ENCODE results near the gene MYO9A.

MYO9A gene

DNA sequence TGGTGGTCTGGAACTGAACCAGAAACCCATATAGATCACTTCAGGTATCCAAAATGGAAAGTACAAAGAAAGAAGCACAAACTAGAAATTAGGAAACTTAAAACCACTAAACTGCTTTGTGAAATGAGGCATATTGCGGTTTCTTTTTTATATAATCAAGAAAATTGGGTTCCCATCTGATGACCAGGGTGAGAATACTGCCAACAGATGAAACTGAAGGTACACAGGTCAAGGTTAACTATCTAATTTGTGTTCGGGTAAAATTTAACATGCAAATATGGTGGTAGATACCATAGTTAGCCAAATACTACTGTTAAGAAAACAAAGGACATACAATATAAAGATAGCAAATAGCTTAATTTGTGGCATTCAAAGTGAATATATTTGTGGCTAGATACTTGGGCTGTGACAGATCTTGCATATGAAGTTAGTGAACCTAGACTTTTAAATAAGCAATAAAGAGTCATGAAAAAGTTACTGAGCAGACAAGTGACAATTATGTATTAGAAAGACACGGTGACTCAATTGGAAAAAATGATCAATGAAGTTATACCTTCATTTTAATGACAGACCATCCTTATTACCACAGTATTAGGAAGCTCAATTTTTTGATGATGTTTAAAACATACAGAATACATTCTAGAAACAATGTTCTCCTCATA, 180.2 kb downstream of the MYO9A start:
- H3K27ac ChIP-seq (ENCODE audit: low read depth in 2 of 2, low read length in 2 of 2) = no peak overlapping the region
- H3K36me3 ChIP-seq (ENCODE audit: control insufficient read depth in 2 of 2, insufficient read depth in 2 of 2, low read length in 2 of 2) = peaks cover 0 to 11% of the 10 kb centered on the region in 2 donors
- H3K27me3 ChIP-seq (ENCODE audit: control insufficient read depth in 2 of 2, insufficient read depth in 2 of 2, low read length in 2 of 2) = no peaks in the 10 kb centered on the region
- no peak overlapping the region for H3K4me3 ChIP-seq (ENCODE audit: low read length in 2 of 2)
- no peaks in the 10 kb centered on the region for H3K4me1 ChIP-seq (ENCODE audit: control insufficient read depth in 2 of 2, insufficient read depth in 2 of 2, low read length in 2 of 2)
- H3K9me3 ChIP-seq (ENCODE audit: control insufficient read depth in 2 of 2, low read length in 2 of 2) = no peaks in the 10 kb centered on the region
- H3K9ac ChIP-seq (ENCODE audit: low read depth in 1 of 2, low read length in 2 of 2) = no peak overlapping the region

DNA sequence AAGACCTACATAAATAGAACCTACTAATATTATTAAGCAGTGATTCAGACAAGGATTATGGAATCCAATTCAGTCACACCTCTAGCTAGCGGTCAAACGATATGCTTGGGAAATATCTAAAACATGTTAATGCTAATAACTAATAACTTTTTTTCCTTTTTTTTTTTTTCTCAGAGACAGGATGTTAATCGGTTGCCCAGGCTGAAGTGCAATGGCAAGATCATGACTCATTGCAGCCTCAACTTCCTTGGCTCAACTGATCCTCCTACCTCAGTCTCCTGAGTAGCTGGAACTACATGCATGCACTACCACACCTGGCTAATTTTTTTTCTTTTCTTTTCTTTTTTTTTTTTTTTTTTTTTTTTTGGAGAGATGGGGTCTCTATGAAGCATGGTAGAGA, 183.5 kb downstream of the MYO9A start:
- Histone ChIP-seq H3K4me1 (ENCODE audit: control insufficient read depth in 2 of 2, insufficient read depth in 2 of 2, low read length in 2 of 2) (no peaks in the 10 kb centered on the region), H3K27ac (ENCODE audit: low read depth in 2 of 2, low read length in 2 of 2) (no peak overlapping the region), H3K4me3 (ENCODE audit: low read length in 2 of 2) (no peak overlapping the region), H3K9me3 (ENCODE audit: control insufficient read depth in 2 of 2, low read length in 2 of 2) (peaks cover 0 to 6% of the 10 kb centered on the region in 2 donors), H3K36me3 (ENCODE audit: control insufficient read depth in 2 of 2, insufficient read depth in 2 of 2, low read length in 2 of 2) (peaks cover 11 to 15% of the 10 kb centered on the region in 2 donors), H3K9ac (ENCODE audit: low read depth in 1 of 2, low read length in 2 of 2) (no peak overlapping the region), H3K27me3 (ENCODE audit: control insufficient read depth in 2 of 2, insufficient read depth in 2 of 2, low read length in 2 of 2) (no peaks in the 10 kb centered on the region)

DNA sequence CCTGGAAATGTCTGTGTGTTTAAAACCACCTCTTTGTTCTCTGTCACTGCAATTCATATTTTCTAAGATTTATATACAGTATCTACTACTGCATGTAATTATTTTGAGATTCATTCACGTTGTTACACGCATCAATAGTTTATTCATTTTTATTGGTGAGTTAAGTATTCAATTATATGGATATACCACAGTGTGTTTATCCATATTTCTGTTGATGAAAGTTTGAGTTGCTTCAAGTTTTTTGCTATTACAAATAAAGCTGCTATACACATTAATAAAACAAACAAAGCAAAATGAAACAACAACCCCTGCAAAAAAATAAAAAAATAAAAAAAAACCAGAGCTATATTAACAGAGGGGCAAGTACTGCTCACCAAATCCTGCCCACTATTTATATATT, 185.3 kb downstream of the MYO9A start:
- Histone ChIP-seq H3K4me3 (ENCODE audit: low read length in 2 of 2) (no peak overlapping the region), H3K27ac (ENCODE audit: low read depth in 2 of 2, low read length in 2 of 2) (no peak overlapping the region), H3K36me3 (ENCODE audit: control insufficient read depth in 2 of 2, insufficient read depth in 2 of 2, low read length in 2 of 2) (peaks cover 11 to 15% of the 10 kb centered on the region in 2 donors), H3K9me3 (ENCODE audit: control insufficient read depth in 2 of 2, low read length in 2 of 2) (peaks cover 0 to 6% of the 10 kb centered on the region in 2 donors), H3K9ac (ENCODE audit: low read depth in 1 of 2, low read length in 2 of 2) (no peak overlapping the region), H3K4me1 (ENCODE audit: control insufficient read depth in 2 of 2, insufficient read depth in 2 of 2, low read length in 2 of 2) (no peaks in the 10 kb centered on the region), H3K27me3 (ENCODE audit: control insufficient read depth in 2 of 2, insufficient read depth in 2 of 2, low read length in 2 of 2) (no peaks in the 10 kb centered on the region)

DNA sequence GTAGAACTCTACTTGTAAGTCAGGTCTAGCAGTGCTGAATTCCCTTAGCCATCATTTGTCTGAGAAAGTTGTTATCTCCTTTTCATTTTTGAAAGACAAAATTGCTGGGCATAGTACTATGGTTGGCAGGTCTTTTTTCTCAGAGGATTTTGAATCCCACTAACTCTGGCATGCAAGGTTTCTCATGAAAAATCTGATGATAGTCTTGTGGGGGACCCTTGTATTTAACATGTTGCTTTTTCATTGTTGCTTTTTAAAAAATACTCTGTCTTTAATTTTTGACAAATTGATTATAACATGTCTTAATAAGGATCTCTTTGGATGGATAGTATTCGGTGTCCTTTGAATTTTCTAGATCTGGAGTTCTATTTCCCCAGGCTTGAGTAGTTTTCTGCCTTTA, 186.7 kb downstream of the MYO9A start:
- peaks cover 11 to 15% of the 10 kb centered on the region in 2 donors for H3K36me3 ChIP-seq (ENCODE audit: control insufficient read depth in 2 of 2, insufficient read depth in 2 of 2, low read length in 2 of 2)
- peaks cover 0 to 6% of the 10 kb centered on the region in 2 donors for H3K9me3 ChIP-seq (ENCODE audit: control insufficient read depth in 2 of 2, low read length in 2 of 2)
- no peak overlapping the region for H3K4me3 ChIP-seq (ENCODE audit: low read length in 2 of 2)
- no peaks in the 10 kb centered on the region for H3K27me3 ChIP-seq (ENCODE audit: control insufficient read depth in 2 of 2, insufficient read depth in 2 of 2, low read length in 2 of 2)
- no peaks in the 10 kb centered on the region for H3K4me1 ChIP-seq (ENCODE audit: control insufficient read depth in 2 of 2, insufficient read depth in 2 of 2, low read length in 2 of 2)
- H3K9ac ChIP-seq (ENCODE audit: low read depth in 1 of 2, low read length in 2 of 2) = no peak overlapping the region
- H3K27ac ChIP-seq (ENCODE audit: low read depth in 2 of 2, low read length in 2 of 2) = no peak overlapping the region

DNA sequence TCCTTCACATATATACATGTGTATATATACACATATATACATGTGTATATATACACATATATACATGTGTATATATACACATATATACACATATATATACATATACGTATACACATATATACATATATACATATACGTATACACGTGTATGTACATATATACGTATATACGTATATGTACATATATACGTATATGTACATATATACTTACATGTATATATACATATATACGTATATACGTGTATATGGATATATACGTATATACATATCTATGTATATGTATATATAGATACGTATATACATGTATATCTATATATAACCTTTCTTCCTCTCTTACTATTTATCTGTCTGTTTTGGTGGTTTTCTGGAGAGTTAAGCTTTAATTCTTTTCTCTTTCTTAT, 192.8 kb downstream of the MYO9A start:
- H3K4me3 ChIP-seq (ENCODE audit: low read length in 2 of 2) = no peak overlapping the region
- no peak overlapping the region for H3K9ac ChIP-seq (ENCODE audit: low read depth in 1 of 2, low read length in 2 of 2)
- no peaks in the 10 kb centered on the region for H3K9me3 ChIP-seq (ENCODE audit: control insufficient read depth in 2 of 2, low read length in 2 of 2)
- no peaks in the 10 kb centered on the region for H3K4me1 ChIP-seq (ENCODE audit: control insufficient read depth in 2 of 2, insufficient read depth in 2 of 2, low read length in 2 of 2)
- H3K27me3 ChIP-seq (ENCODE audit: control insufficient read depth in 2 of 2, insufficient read depth in 2 of 2, low read length in 2 of 2) = no peaks in the 10 kb centered on the region
- no peak overlapping the region for H3K27ac ChIP-seq (ENCODE audit: low read depth in 2 of 2, low read length in 2 of 2)
- H3K36me3 ChIP-seq (ENCODE audit: control insufficient read depth in 2 of 2, insufficient read depth in 2 of 2, low read length in 2 of 2) = peaks cover 2 to 4% of the 10 kb centered on the region in 2 donors

DNA sequence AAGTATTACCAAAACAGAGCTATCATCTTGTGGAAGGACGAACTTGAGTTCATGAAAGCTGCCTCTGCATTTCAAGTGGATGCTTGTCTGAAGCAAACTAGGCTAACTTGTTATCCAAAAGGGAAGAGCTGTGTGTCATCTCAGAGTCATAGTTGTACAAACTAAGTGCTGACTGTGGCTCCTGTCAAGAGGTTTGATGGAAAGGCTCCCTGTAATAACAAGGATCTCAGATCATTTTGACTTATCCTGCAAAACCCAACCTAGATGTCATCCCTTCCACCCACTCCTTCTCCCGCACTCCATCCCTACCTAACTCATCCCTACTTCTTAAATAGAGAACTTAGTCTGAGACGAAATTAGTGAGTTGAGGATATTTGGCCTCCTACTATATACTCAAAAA, 196.8 kb downstream of the MYO9A start:
- Histone ChIP-seq H3K27me3 (ENCODE audit: control insufficient read depth in 2 of 2, insufficient read depth in 2 of 2, low read length in 2 of 2) (no peaks in the 10 kb centered on the region), H3K27ac (ENCODE audit: low read depth in 2 of 2, low read length in 2 of 2) (no peak overlapping the region), H3K36me3 (ENCODE audit: control insufficient read depth in 2 of 2, insufficient read depth in 2 of 2, low read length in 2 of 2) (peaks cover 0 to 3% of the 10 kb centered on the region in 2 donors), H3K4me1 (ENCODE audit: control insufficient read depth in 2 of 2, insufficient read depth in 2 of 2, low read length in 2 of 2) (no peaks in the 10 kb centered on the region), H3K4me3 (ENCODE audit: low read length in 2 of 2) (no peak overlapping the region), H3K9me3 (ENCODE audit: control insufficient read depth in 2 of 2, low read length in 2 of 2) (no peaks in the 10 kb centered on the region), H3K9ac (ENCODE audit: low read depth in 1 of 2, low read length in 2 of 2) (no peak overlapping the region)

DNA sequence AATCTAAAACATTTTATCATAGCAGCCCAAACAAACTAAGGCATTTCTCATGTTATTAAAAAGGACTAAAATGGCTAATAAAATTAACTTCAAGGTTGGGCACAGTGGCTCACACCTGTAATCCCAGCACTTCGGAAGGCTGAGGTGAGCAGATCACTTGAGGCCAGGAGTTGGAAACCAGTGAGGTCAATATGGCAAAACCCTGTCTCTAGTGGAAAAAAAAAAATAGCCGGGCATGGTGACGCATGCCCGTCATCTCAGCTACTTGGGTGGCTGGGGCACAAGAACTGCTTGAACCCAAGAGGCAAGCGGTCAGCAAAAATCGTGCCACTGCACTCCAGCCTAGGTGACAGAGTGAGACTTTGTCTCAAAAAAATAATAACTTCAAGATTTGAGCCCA, 197.4 kb downstream of the MYO9A start:
- Histone ChIP-seq H3K4me1 (ENCODE audit: control insufficient read depth in 2 of 2, insufficient read depth in 2 of 2, low read length in 2 of 2) (no peaks in the 10 kb centered on the region), H3K9ac (ENCODE audit: low read depth in 1 of 2, low read length in 2 of 2) (no peak overlapping the region), H3K27ac (ENCODE audit: low read depth in 2 of 2, low read length in 2 of 2) (no peak overlapping the region)

DNA sequence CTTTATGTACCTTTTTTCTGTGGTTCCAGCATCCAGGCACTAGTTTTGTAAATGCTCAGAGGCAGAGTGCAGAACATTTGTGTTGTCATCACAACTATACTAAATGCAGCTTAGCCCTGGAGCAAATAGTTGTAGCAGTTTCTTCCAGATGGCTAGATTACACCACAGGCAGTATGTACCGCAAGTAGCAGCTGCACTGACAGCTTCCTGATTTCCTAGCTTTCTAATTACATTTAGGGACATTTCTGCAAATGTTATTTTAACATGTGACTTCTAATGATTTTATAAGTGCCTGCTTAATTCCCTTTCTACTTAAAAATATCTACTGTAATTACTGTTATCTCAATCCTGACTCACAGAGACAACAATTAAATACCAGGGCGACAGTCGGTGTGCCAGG, 201.1 kb downstream of the MYO9A start:
- Histone ChIP-seq H3K27me3 (ENCODE audit: control insufficient read depth in 2 of 2, insufficient read depth in 2 of 2, low read length in 2 of 2) (no peaks in the 10 kb centered on the region), H3K27ac (ENCODE audit: low read depth in 2 of 2, low read length in 2 of 2) (no peak overlapping the region), H3K9me3 (ENCODE audit: control insufficient read depth in 2 of 2, low read length in 2 of 2) (no peaks in the 10 kb centered on the region), H3K4me3 (ENCODE audit: low read length in 2 of 2) (no peak overlapping the region), H3K36me3 (ENCODE audit: control insufficient read depth in 2 of 2, insufficient read depth in 2 of 2, low read length in 2 of 2) (peaks cover 0 to 3% of the 10 kb centered on the region in 2 donors), H3K4me1 (ENCODE audit: control insufficient read depth in 2 of 2, insufficient read depth in 2 of 2, low read length in 2 of 2) (no peaks in the 10 kb centered on the region), H3K9ac (ENCODE audit: low read depth in 1 of 2, low read length in 2 of 2) (no peak overlapping the region)

More for the DNA sequence above, 197.4 kb downstream of the MYO9A start:
- Histone ChIP-seq H3K27me3 (ENCODE audit: control insufficient read depth in 2 of 2, insufficient read depth in 2 of 2, low read length in 2 of 2) (no peaks in the 10 kb centered on the region), H3K4me3 (ENCODE audit: low read length in 2 of 2) (no peak overlapping the region), H3K36me3 (ENCODE audit: control insufficient read depth in 2 of 2, insufficient read depth in 2 of 2, low read length in 2 of 2) (peaks cover 0 to 3% of the 10 kb centered on the region in 2 donors), H3K9me3 (ENCODE audit: control insufficient read depth in 2 of 2, low read length in 2 of 2) (no peaks in the 10 kb centered on the region)

DNA sequence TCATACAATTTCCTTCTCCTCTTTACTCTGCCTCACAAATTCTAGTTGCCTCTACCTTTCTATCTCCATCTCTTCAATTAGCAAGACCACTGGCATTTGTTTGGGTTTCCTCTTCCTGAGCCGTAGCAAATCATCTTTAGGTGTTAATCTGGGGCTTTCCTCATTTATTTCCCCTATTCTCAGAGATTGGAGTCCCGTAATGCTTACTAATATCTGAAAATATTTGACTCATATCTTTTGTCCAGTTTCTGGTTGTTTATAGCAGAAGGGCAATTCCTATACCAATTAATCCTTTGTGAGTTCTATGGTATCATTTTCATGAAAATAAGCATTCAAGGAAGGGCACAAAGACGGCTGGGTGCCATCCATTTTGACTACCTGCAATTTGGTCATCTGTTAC, 203.9 kb downstream of the MYO9A start:
- peaks cover 0 to 3% of the 10 kb centered on the region in 2 donors for H3K36me3 ChIP-seq (ENCODE audit: control insufficient read depth in 2 of 2, insufficient read depth in 2 of 2, low read length in 2 of 2)
- H3K9me3 ChIP-seq (ENCODE audit: control insufficient read depth in 2 of 2, low read length in 2 of 2) = no peaks in the 10 kb centered on the region
- H3K9ac ChIP-seq (ENCODE audit: low read depth in 1 of 2, low read length in 2 of 2) = no peak overlapping the region
- H3K27ac ChIP-seq (ENCODE audit: low read depth in 2 of 2, low read length in 2 of 2) = no peak overlapping the region
- no peaks in the 10 kb centered on the region for H3K27me3 ChIP-seq (ENCODE audit: control insufficient read depth in 2 of 2, insufficient read depth in 2 of 2, low read length in 2 of 2)
- H3K4me3 ChIP-seq (ENCODE audit: low read length in 2 of 2) = no peak overlapping the region
- no peaks in the 10 kb centered on the region for H3K4me1 ChIP-seq (ENCODE audit: control insufficient read depth in 2 of 2, insufficient read depth in 2 of 2, low read length in 2 of 2)

DNA sequence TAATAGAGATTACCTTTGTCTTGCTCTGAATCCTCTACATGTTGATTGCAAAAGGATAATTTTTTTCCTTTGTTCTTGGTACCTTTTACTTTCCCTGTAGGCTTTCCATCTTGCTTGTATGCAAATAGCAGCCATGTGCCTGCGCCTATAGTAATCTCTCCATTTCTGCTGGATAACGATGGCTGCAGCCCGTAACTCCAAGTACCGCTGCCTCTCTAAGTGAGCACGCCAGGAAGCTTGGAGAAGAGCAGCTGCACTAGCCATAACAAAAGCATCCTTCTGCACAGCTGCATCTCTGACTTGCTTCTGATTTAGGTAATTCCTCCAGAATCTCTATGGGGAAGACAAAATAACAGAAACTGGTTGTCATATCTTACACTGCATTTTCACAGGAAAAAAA, 218.3 kb downstream of the MYO9A start:
- Histone ChIP-seq H3K27me3 (ENCODE audit: control insufficient read depth in 2 of 2, insufficient read depth in 2 of 2, low read length in 2 of 2) (no peaks in the 10 kb centered on the region), H3K27ac (ENCODE audit: low read depth in 2 of 2, low read length in 2 of 2) (no peak overlapping the region), H3K4me1 (ENCODE audit: control insufficient read depth in 2 of 2, insufficient read depth in 2 of 2, low read length in 2 of 2) (no peaks in the 10 kb centered on the region), H3K9me3 (ENCODE audit: control insufficient read depth in 2 of 2, low read length in 2 of 2) (no peaks in the 10 kb centered on the region), H3K9ac (ENCODE audit: low read depth in 1 of 2, low read length in 2 of 2) (no peak overlapping the region), H3K4me3 (ENCODE audit: low read length in 2 of 2) (no peak overlapping the region), H3K36me3 (ENCODE audit: control insufficient read depth in 2 of 2, insufficient read depth in 2 of 2, low read length in 2 of 2) (peaks cover 25 to 33% of the 10 kb centered on the region in 2 donors)
